AG10803 (cell line): ENCODE data around the gene GMPPB.

Experiments
- DNase-seq: peaks from one replicate; pipeline ENCODE4 v3.0.0; 2010; ENCODE audit warnings: low read depth
- H3K4me3 ChIP-seq: 2 replicates; pipeline ENCODE4 v1.5.1; 2011; ENCODE audit warnings: mild to moderate bottlenecking, low read length, control low read depth
- TF ChIP-seq, protein P1 (sequence below): conservative IDR thresholded peaks from 2 replicates; pipeline ENCODE4 v1.5.1; 2011; ENCODE audit warnings: mild to moderate bottlenecking, low read length, control low read depth, inconsistent platforms

Gene GMPPB

DNA sequence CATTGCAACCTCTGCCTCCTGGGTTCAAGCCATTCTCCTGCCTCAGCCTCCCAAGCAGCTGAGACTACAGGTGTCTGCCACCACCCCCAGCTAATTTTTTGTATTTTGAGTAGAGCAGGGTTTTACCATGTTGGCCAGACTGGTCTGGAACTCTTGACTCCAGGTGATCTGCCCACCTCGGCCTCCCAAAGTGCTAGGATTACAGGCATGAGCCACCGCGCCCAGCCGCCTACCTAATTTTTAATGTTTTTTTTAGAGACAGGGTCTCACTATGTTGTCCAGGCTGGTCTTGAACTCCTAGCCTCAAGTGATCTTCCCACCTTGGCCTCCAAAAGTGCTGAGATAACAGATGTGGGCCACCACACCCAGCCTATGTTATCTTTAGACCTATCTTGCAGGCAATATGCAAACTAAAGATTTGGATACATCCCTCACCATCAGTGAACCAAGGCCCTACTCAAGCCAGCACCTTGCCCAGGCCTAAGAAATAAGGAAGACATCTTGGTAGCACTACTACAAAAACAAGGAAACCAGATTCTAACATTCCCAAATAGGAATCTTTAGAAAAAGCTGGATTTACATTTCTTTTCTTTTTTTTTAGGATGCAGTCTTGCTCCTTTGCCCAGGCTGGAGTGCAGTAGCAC is 6.3 kb upstream of the GMPPB start:
- TF ChIP-seq, protein P1, sequence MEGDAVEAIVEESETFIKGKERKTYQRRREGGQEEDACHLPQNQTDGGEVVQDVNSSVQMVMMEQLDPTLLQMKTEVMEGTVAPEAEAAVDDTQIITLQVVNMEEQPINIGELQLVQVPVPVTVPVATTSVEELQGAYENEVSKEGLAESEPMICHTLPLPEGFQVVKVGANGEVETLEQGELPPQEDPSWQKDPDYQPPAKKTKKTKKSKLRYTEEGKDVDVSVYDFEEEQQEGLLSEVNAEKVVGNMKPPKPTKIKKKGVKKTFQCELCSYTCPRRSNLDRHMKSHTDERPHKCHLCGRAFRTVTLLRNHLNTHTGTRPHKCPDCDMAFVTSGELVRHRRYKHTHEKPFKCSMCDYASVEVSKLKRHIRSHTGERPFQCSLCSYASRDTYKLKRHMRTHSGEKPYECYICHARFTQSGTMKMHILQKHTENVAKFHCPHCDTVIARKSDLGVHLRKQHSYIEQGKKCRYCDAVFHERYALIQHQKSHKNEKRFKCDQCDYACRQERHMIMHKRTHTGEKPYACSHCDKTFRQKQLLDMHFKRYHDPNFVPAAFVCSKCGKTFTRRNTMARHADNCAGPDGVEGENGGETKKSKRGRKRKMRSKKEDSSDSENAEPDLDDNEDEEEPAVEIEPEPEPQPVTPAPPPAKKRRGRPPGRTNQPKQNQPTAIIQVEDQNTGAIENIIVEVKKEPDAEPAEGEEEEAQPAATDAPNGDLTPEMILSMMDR = no peak
- no peak overlapping the region for H3K4me3 ChIP-seq
- no peak for DNase-seq

DNA sequence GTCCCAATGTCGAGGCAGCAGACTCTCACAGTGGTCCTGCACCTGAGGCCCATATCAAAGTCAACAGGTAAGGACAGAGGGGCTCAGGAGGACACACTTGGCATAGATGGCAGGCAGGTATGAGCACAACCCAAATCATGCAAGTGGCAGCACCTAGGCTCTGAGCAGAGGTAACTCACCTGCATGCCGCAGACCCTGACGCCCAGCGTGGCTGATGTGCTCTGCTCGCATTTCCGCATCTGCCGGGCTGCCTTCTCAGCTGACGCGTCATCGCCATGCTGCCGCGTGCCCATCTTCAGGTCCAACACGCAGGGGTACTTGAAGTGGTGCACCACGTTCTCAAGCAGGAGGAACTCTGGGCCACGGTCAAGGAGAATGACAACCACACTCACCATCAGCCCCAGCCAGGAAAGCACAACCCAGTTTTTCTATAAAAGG is 4.2 kb upstream of the GMPPB start:
- no peak overlapping the region for H3K4me3 ChIP-seq
- no peak for DNase-seq
- TF ChIP-seq, protein P1 = no peak

DNA sequence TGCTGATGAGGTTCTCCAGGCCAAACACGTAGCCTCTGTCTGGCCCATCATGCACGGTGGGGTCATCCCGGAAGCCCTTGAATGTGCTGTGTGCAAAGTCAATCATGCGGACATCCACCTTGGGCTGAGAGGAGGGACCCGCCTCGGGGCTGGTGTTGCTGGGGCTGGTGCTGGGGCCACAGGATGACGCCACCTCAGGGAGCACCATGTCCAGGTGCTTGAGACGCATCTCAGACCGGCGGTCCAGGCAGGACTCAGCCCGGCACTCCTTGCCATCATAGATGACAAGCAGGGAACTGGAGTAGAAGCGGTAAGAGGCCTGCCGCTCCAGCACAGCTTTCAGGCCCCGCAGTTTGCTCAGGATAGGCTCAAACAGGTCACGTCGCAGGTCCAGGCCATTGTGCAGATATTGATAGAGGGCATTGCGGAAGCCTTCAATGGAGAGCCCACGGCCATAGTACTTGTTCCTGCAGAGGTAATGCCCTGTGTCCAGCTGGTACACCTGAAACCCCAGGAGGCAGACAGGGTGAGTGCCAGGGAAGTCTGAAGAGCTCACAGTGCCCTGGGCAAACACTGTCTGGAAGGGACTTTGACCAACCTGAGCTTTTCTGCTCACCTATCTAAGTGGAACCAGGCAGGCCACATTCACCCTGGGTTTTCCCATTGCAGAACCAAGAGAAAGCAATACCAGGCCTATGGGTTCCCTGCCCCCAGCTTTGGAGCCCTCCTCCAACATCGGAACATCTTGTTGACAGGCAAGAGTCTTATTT is 3.6 kb upstream of the GMPPB start:
- no peak for DNase-seq
- H3K4me3 ChIP-seq = no peak overlapping the region
- TF ChIP-seq, protein P1 = no peak

DNA sequence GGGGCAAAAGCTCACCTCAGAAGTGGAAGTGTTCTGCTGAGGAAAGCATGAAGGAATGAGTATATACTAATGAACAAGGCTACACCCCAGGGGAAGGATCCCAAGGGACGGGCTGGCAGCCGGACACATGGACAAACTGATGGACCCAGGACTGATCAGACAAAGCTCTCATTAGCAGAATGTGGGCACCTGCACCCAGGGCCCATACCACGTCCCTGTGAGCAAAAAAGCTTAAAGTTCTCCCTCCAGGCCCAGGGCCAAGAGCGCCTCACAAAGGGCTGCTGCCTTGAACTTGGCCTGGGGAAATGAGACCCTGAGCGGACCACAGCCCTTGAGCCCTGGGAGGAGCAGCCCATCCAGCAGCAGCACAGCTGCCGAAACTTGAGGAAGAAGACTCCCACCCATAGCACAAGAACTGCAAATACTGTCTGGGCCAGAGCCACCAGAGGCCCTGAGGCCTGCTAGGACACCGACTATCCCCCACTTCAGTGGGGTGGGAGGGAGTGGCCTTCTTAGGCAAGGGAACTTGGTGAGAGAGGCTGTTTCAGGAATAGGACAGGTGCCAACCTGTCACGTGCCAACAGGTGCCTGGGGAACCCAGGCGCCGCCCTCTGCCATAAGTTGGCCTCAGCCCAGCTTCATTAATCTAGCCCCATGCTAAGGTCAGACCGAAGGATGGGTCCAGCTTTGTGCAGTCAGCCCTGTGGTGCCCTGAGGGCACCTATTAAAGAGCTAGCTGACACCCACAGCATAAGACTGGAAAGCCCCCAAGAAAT is 2.3 kb upstream of the GMPPB start:
- no peak for DNase-seq
- TF ChIP-seq, protein P1 = no peak
- H3K4me3 ChIP-seq = no peak overlapping the region

DNA sequence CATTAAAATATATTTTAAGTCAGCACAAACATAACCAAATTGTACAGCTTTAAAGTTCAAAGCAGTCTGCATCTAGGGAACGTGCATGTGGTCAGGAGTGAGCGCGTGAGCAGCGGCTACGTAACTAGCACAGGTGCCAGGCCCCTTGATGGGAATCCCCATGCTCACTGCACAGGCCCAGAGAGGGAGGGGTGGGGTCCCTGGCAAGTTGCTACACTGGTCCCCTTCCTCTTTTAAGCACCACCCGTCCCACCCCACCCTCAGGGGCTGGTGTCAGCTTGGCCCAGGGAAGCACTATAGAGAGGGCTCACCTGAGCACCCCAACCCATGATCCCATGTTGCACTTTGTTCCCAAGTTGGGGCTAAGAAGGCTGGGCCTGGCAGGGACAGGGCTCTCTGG is 835 bp upstream of the GMPPB start:
- TF ChIP-seq, protein P1 = no peak
- H3K4me3 ChIP-seq = peak overlapping the region; percentile 64
- no peak for DNase-seq

DNA sequence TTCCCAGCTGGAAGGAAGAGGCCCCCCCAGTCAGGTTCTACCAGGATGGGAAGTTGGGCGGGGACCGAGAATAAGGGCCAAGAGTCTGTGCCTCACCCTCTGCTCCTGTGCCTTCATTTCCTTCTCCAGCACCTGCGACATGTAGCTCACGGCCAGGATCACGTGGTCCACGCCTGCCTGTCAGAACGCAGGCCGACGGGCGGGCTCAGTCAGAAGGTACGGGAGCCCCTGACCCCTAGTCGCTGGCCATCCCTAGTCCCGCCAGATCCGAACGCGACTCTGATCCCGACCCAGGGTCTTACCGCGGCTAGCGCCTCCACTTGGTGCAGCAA is 489 bp downstream of the GMPPB start:
- peak; percentile 30 for DNase-seq
- H3K4me3 ChIP-seq = peak overlapping the region; percentile 100
- TF ChIP-seq, protein P1 = no peak
